ENCODE data around the gene MTX1.
A peak's percentile ranks its signal among the peaks of the same experiment; 100 is the strongest.
"Not testable (repeated sequence)": the region's sequence is repeated elsewhere in the genome, so short reads cannot be mapped to it uniquely, and the experiment has no call there.

MTX1 gene

GRCh38 chr1:155207806-155208540 lies 522 bp upstream of the MTX1 start, which contains the start of gene THBS3:
Gene THBS3, minus strand, starts transcription at chr1:155207897. Its CDS starts 21 bp downstream, at chr1:155207876.
- DNase-seq: no peak

- DNase-seq: no peak
Measured at GRCh38 chr1:155209312-155209721, 822 bp downstream of the MTX1 start.

- DNase-seq: peak; percentile 61 to 85 (median 78)
Measured at GRCh38 chr1:155210314-155211104, 2.0 kb downstream of the MTX1 start.

GRCh38 chr1:155211381-155212050 lies 3.0 kb downstream of the MTX1 start:
- DNase-seq: not testable (repeated sequence)

GRCh38 chr1:155212051-155212440 lies 3.6 kb downstream of the MTX1 start:
- not testable (repeated sequence) for DNase-seq

- not testable (repeated sequence) for DNase-seq
Measured at GRCh38 chr1:155214702-155215101, 6.2 kb downstream of the MTX1 start.

GRCh38 chr1:155218854-155219591 lies 10.5 kb downstream of the MTX1 start:
- DNase-seq: peak; percentile 63 to 73 (median 70)

GRCh38 chr1:155219592-155220031 lies 11.1 kb downstream of the MTX1 start:
- peak; percentile 58 to 84 (median 76) for DNase-seq

GRCh38 chr1:155220211-155220965 lies 11.9 kb downstream of the MTX1 start:
- peak; percentile 14 to 56 (median 41) for DNase-seq

- DNase-seq: peak; percentile 29 to 69 (median 62)
Measured at GRCh38 chr1:155223047-155223446, 14.6 kb downstream of the MTX1 start.

GRCh38 chr1:155225404-155225759 lies 16.9 kb downstream of the MTX1 start:
- peak in 2 of 4 experiments; percentile 7 to 11 for DNase-seq

- peak; percentile 80 to 92 (median 91) for DNase-seq
Measured at GRCh38 chr1:155226188-155226909, 17.9 kb downstream of the MTX1 start.

GRCh38 chr1:155226910-155227260 lies 18.4 kb downstream of the MTX1 start:
- peak; percentile 65 to 73 (median 68) for DNase-seq

GRCh38 chr1:155227261-155228095 lies 19.0 kb downstream of the MTX1 start:
- DNase-seq: peak; percentile 98 to 99 (median 98)

GRCh38 chr1:155228096-155228427 lies 19.6 kb downstream of the MTX1 start:
- no peak for DNase-seq

GRCh38 chr1:155231302-155231701 lies 22.8 kb downstream of the MTX1 start:
- not testable (repeated sequence) for DNase-seq

GRCh38 chr1:155232001-155232978 lies 23.8 kb downstream of the MTX1 start:
- DNase-seq: not testable (repeated sequence)

- not testable (repeated sequence) for DNase-seq
Measured at GRCh38 chr1:155233502-155233901, 25.0 kb downstream of the MTX1 start.

- not testable (repeated sequence) for DNase-seq
Measured at GRCh38 chr1:155235375-155235774, 26.9 kb downstream of the MTX1 start.
